A673 (cell line): ENCODE data around the gene NFATC4. TPM values are rescaled to one million over a fixed set of nuclear protein-coding genes. Genes with fewer than 3 reads are reported as not detected.

Experiments
- BruUV-seq: library from RNA; stranded (reverse); fragments of 400-500 nt; replicated peaks from 2 replicates; lab custom pipeline; 2021; lab: Mats Ljungman, UMichigan
- CTCF ChIA-PET: fragments of 300-600 bp; sonication (Branson Sonifier 250); formaldehyde crosslinking; loops from one replicate; lab custom pipeline; 2022; ENCODE audit warnings: antibody characterized with exemption; lab: Charles Lee
- POLR2A ChIA-PET: fragments of 300-600 bp; sonication (Branson Sonifier 250); formaldehyde crosslinking; loops from one replicate; lab custom pipeline; 2022; ENCODE audit warnings: antibody characterized with exemption; ENCODE audit not compliant: low non-redundant PET; lab: Charles Lee
- DNase-seq: peaks from one replicate; pipeline ENCODE4 v3.0.0-alpha.2; 2015; ENCODE audit warnings: low spot score
- H3K27ac ChIP-seq: fragments of 200-600 bp; sonication (generic); 2 replicates; pipeline ENCODE4 v1.5.1; 2016; ENCODE audit warnings: mixed run types, low read depth, mild to moderate bottlenecking, mixed read lengths, antibody characterized with exemption, low read length; ENCODE audit not compliant: poor library complexity, severe bottlenecking
- H3K27me3 ChIP-seq: fragments of 200-600 bp; sonication (generic); replicated peaks from 2 replicates; pipeline ENCODE4 v1.6.1; 2017; ENCODE audit warnings: mixed run types, low read depth, mild to moderate bottlenecking, mixed read lengths, antibody characterized with exemption, low read length; ENCODE audit not compliant: insufficient read depth, poor library complexity
- H3K36me3 ChIP-seq: fragments of 200-600 bp; sonication (generic); 2 replicates; pipeline ENCODE4 v1.6.1; 2016; ENCODE audit warnings: mixed run types, mild to moderate bottlenecking, mixed read lengths, antibody characterized with exemption, low read length; ENCODE audit not compliant: insufficient read depth, poor library complexity, severe bottlenecking
- H3K4me1 ChIP-seq: fragments of 200-600 bp; sonication (generic); 2 replicates; pipeline ENCODE4 v1.6.1; 2017; ENCODE audit warnings: mixed run types, mild to moderate bottlenecking, mixed read lengths, antibody characterized with exemption, low read length; ENCODE audit not compliant: insufficient read depth, poor library complexity, severe bottlenecking
- H3K4me3 ChIP-seq: fragments of 200-600 bp; sonication (generic); 2 replicates; pipeline ENCODE4 v1.5.1; 2016; ENCODE audit warnings: low read depth, mixed run types, mild to moderate bottlenecking, mixed read lengths, low read length; ENCODE audit not compliant: poor library complexity, severe bottlenecking
- H3K9me3 ChIP-seq: fragments of 200-600 bp; sonication (generic); 2 replicates; pipeline ENCODE4 v1.6.1; 2016; ENCODE audit warnings: mixed run types, low read depth, mild to moderate bottlenecking, mixed read lengths, antibody characterized with exemption, low read length; ENCODE audit not compliant: poor library complexity, severe bottlenecking
- CTCF ChIP-seq: fragments of 300-800, 200-600 bp; sonication (generic); conservative IDR thresholded peaks from 2 replicates; pipeline ENCODE4 v1.5.1; 2017; ENCODE audit warnings: low read depth, mild to moderate bottlenecking, antibody characterized with exemption, low read length, moderate library complexity, mixed read lengths
- EZH2 ChIP-seq: fragments of 200-600 bp; sonication (generic); IDR thresholded peaks from 2 replicates; pipeline ENCODE4 v1.6.1; 2017; ENCODE audit warnings: borderline replicate concordance, low read depth, mild to moderate bottlenecking, mixed read lengths, antibody characterized with exemption, low read length; ENCODE audit not compliant: poor library complexity, severe bottlenecking
- intact Hi-C: fragments of 100-400 bp; cut with micrococcal nuclease; formaldehyde crosslinking; loops from one replicate; pipeline ENCODE4 v1.10.0; 2022; ENCODE audit not compliant: unreplicated experiment
- total RNA-seq: library from RNA; stranded (reverse); gene quantifications from 2 replicates; pipeline ENCODE4 v1.2.3, GENCODE V29; 2021

The NFATC4 gene
- total RNA-seq, 1 experiment from 2014 or later = 38.1 TPM

DNA sequence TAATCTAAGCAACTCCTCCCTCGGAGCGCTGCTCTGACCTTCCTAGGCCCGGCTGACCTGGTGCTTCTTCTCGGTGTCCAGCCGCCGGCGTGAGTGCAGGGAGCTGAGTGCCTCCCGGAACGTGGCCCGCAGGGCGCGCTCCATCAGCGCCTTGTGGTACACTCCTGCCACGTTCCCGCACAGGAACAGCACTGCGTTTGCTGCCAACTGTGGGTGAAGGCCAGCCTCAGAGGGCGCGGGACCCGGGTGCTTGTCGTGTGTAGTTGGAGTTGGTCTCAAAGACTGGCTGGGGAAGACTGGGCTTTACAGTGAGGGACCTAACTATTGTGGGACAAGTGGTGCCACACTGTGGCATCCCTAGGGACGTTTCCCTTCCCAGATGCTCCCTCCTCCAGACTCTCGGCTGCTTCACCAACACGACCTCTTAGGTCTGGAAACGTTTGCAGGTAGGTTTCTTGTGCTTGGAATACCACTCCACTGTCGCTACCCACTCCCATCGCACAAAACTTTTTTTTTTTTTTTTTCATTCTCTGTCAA lies 36.2 kb upstream of the NFATC4 start:
- H3K9me3 ChIP-seq = no peaks in the 10 kb centered on the region
- DNase-seq = no peak
- no peak overlapping the region for H3K4me3 ChIP-seq
- no peak overlapping the region for H3K27ac ChIP-seq
- BruUV-seq = no TSS peak
- POLR2A ChIA-PET = interaction anchor here (1.0 kb wide), 1 partner anchor 100 kb away, joined by 4 read pairs; no protein-coding TSS in a partner anchor
- H3K4me1 ChIP-seq = peaks cover 10% of the 10 kb centered on the region
- intact Hi-C loops = loop anchor here (2.0 kb wide), 1 partner anchor 99 kb away; no protein-coding TSS in a partner anchor
- H3K36me3 ChIP-seq = no peaks in the 10 kb centered on the region
- CTCF ChIA-PET = interaction anchor here (0.9 to 4.8 kb wide), 4 partner anchors 24 to 104 kb away, joined by 4 to 101 read pairs (median 16); partner anchors contain the start of genes CBLN3, CIDEB, KHNYN and TINF2
- TF ChIP-seq CTCF = no peak
- no peak for TF ChIP-seq EZH2
- H3K27me3 ChIP-seq = no peaks in the 10 kb centered on the region

DNA sequence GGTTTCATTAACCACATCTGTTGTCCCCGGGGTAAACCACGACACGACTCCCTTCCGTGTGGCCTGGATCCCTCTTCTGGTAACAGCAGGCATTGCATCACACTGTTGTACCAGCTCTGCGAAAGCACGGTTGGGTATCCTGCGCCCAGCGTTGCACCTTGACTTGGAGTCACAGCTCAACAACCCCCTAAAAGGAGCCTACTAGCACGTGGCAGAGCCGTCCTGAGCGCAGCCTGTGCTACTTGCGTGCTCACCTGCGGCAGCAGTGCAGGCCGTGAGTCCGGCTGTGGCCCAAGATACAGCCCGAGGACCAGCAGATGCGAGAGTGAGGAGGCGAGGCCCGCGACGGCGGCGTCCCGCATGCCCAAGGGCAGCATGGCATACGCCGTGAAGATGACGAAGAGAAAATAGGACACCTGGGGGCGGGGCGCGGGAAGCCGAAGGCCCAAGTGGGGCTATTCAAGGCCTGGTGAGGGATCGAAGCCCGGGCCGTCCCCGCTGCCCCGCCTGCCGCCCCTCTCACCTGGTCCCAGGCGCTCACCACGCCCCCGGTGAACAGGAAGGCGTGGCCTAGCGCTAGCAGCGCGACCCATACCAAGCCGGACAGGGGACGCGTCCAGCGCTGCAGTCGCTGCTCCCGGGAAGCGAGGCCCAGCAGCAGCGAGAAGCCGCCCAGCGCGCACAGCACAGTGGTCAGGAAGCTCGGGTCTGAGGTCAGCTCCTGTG lies 35.6 kb upstream of the NFATC4 start:
- CTCF ChIA-PET = interaction anchor here (0.9 to 4.8 kb wide), 6 partner anchors 15 to 104 kb away, joined by 3 to 101 read pairs (median 5); partner anchors contain the start of genes CBLN3, CIDEB, KHNYN and NYNRIN
- peak; percentile 88 for DNase-seq
- intact Hi-C loops = loop anchor here (2.0 kb wide), 1 partner anchor 98 kb away; no protein-coding TSS in a partner anchor
- Histone ChIP-seq H3K4me1 (peaks cover 10% of the 10 kb centered on the region), H3K27me3 (no peaks in the 10 kb centered on the region), H3K27ac (no peak overlapping the region), H3K9me3 (no peaks in the 10 kb centered on the region), H3K4me3 (no peak overlapping the region), H3K36me3 (no peaks in the 10 kb centered on the region)
- no TSS peak for BruUV-seq
- POLR2A ChIA-PET = interaction anchor here (1.0 kb wide), 1 partner anchor 99 kb away, joined by 4 read pairs; no protein-coding TSS in a partner anchor
- peak; percentile 79 for TF ChIP-seq CTCF
- TF ChIP-seq EZH2 = no peak

DNA sequence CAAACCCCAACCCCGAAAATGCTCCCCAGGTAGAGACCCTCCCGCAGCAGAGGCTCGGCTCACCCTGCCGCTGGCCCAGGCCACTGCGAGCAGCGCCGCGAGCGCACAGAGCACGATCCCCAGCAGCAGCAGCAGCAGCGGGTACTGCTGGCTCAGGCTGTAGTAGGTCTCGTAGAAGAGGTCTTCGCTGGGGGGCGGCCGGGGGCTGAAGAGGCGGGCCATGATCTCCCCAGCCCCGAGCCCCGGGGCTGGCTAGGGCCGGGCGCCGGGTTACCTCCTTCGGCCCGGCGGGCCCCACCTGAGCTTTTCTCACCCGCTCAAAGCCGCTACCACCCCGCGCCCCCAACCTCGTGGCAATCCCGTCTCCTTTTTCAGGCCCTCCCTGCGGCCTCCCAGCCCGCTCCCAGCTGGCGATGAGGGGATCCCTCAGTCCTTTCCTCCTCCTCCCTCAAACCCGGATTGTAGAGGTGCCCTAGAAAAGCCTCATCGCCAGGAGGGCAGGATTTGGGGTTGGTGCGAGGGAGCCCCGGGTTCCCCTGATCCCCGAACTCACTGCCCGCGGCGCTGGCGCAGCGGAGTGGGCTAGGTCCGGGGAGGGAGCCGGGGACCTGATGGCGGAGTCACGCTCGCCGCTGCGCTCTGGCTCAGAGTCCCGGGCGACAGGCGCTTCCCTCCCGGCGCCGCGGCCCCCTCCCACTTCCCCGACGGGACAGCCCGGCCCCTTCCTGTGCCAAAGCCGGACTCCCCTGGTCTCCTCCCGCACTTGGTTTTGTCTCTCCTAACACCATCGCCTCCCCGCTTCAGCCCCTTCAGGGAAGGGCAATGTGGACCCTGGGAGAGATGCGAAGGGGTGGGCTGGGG lies 33.3 kb upstream of the NFATC4 start, which contains the start of gene ADCY4:
TSS of gene ADCY4 (minus strand) at position 641 of the 861 bp plus-strand sequence. CDS start at position 222, 419 bp downstream.
- no TSS peak for BruUV-seq
- Histone ChIP-seq H3K4me1 (peaks cover 10% of the 10 kb centered on the region), H3K36me3 (no peaks in the 10 kb centered on the region), H3K9me3 (no peaks in the 10 kb centered on the region), H3K27me3 (no peaks in the 10 kb centered on the region), H3K27ac (no peak within 1 kb of the TSS), H3K4me3 (peak within 1 kb of the TSS; percentile 43)
- intact Hi-C loops = loop anchor here (1.0 kb wide), 1 partner anchor 33 kb away; no protein-coding TSS in a partner anchor
- DNase-seq = no peak
- POLR2A ChIA-PET = no interaction called here
- TF ChIP-seq EZH2 = no peak
- TF ChIP-seq CTCF = no peak
- CTCF ChIA-PET = interaction anchor here (1.5 to 4.8 kb wide), 4 partner anchors 85 to 107 kb away, joined by 6 to 101 read pairs (median 6); partner anchors contain the start of genes CBLN3, KHNYN and TINF2
